ENCODE measurements around the gene FUCA2. TPM values are rescaled to one million over a fixed set of nuclear protein-coding genes. Genes with fewer than 3 reads are reported as not detected.

Gene FUCA2
- total RNA-seq, 1 donor from 2014 or later = 71.0 TPM

DNA sequence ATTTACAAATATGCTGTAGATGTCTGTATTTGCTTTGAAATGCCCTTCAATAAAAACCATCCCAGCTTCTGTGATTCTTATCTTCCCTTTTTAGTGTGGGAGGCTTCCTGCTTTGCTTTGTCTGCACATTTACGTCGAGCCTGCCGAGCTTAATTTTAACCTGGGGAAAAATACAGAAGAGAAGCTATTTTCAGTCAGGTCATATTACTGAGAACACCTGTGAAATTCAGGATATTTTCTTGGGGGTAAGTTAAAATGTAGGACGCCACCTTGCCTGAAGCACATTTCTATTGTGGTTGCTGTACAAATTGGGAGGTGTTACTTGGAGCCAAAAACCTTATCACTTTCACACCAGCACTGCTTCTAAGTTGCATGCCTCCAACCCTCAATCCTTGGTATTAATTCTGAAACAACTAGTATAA is 43.6 kb upstream of the FUCA2 start:
- DNase-seq (ENCODE audit: low read depth) = no peak
- no peaks in the 10 kb centered on the region for H3K27me3 ChIP-seq (ENCODE audit: control insufficient read depth, insufficient read depth, low read length)
- H3K36me3 ChIP-seq (ENCODE audit: control insufficient read depth, insufficient read depth, low read length) = no peaks in the 10 kb centered on the region

DNA sequence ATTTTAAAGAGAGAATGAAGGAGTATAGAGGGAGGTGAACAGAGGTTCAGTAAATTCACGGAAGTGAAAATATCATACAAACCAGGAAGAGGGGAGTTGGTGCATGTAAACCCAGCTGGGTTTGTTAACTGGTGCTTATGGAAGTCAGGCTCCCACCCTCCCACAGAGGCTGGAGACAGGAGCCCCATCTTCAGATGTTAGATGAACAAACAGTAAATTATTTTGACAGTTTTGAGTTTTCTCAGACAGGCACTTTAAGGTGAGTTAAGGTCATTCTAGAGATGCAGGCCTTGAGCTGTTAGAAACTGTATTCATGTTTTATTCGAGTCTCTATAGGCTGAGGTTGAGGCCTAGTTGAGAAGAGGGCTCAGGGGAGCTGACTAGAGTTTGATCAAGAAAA is 41.8 kb upstream of the FUCA2 start:
- no peak for DNase-seq (ENCODE audit: low read depth)
- no peaks in the 10 kb centered on the region for H3K36me3 ChIP-seq (ENCODE audit: control insufficient read depth, insufficient read depth, low read length)
- TF ChIP-seq, protein P1, sequence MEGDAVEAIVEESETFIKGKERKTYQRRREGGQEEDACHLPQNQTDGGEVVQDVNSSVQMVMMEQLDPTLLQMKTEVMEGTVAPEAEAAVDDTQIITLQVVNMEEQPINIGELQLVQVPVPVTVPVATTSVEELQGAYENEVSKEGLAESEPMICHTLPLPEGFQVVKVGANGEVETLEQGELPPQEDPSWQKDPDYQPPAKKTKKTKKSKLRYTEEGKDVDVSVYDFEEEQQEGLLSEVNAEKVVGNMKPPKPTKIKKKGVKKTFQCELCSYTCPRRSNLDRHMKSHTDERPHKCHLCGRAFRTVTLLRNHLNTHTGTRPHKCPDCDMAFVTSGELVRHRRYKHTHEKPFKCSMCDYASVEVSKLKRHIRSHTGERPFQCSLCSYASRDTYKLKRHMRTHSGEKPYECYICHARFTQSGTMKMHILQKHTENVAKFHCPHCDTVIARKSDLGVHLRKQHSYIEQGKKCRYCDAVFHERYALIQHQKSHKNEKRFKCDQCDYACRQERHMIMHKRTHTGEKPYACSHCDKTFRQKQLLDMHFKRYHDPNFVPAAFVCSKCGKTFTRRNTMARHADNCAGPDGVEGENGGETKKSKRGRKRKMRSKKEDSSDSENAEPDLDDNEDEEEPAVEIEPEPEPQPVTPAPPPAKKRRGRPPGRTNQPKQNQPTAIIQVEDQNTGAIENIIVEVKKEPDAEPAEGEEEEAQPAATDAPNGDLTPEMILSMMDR (IDR thresholded peaks at IDR 0.05; ENCODE audit: insufficient read depth, low read length, poor library complexity, severe bottlenecking) = no peak
- no peak overlapping the region for H3K4me3 ChIP-seq (ENCODE audit: low read depth, low read length)
- no peaks in the 10 kb centered on the region for H3K27me3 ChIP-seq (ENCODE audit: control insufficient read depth, insufficient read depth, low read length)

More for the DNA sequence above, 43.6 kb upstream of the FUCA2 start:
- TF ChIP-seq, protein P1 (IDR thresholded peaks at IDR 0.05; ENCODE audit: insufficient read depth, low read length, poor library complexity, severe bottlenecking) = no peak
- no peak overlapping the region for H3K4me3 ChIP-seq (ENCODE audit: low read depth, low read length)

DNA sequence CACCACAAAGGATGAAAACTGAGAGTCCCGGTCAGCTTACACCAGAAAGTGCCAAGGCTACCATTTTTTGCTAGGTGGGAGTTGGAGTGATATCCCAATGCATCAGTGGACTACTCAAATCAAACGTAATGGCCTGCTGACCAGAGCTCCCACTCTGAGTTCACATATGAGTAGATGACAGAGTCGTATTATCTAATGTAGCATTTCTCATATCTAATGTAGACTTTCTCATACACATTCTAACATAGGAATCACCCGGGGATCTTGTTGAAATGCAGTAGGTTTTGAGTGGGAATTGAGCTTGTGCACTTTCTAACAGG is 38.4 kb upstream of the FUCA2 start:
- H3K36me3 ChIP-seq (ENCODE audit: control insufficient read depth, insufficient read depth, low read length) = no peaks in the 10 kb centered on the region
- TF ChIP-seq, protein P1 (IDR thresholded peaks at IDR 0.05; ENCODE audit: insufficient read depth, low read length, poor library complexity, severe bottlenecking) = no peak
- H3K4me3 ChIP-seq (ENCODE audit: low read depth, low read length) = no peak overlapping the region
- DNase-seq (ENCODE audit: low read depth) = no peak
- no peaks in the 10 kb centered on the region for H3K27me3 ChIP-seq (ENCODE audit: control insufficient read depth, insufficient read depth, low read length)

DNA sequence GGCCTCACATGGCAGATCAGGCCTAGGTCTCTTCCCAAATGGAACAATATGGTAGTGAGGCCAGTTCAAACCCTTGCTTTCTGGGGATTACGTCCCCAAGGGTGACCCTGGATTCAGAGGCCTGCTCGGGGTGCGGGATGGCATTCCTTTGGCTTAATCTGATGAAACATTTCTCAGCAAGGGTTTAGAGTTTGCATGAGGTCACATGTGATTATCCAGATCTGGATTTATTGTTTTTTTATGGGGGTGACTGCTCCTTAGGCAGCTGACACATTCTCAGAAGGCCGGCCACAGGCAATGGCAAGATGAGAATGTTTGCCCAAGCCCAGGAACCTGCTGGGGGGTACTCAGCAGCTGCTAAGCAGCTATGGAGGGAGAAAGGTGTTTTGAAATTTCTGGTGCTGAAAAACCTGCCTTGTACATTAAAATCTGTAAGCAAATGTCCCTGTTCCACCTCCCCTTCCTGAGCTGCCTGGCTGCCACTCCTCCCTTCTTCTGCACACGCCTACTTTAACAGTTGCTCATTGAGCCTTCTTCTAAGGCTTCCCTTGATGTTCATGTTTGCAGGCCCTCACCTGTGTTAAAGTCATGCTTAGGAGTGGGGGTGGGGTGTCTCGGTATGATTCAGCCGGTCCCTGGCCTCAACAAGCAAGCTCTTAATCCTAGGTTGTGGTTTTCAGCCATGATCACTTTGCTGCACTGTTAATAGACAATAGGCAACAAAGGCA is 37.9 kb upstream of the FUCA2 start:
- Histone ChIP-seq H3K27me3 (ENCODE audit: control insufficient read depth, insufficient read depth, low read length) (no peaks in the 10 kb centered on the region), H3K4me3 (ENCODE audit: low read depth, low read length) (no peak overlapping the region), H3K36me3 (ENCODE audit: control insufficient read depth, insufficient read depth, low read length) (no peaks in the 10 kb centered on the region)
- TF ChIP-seq, protein P1 (IDR thresholded peaks at IDR 0.05; ENCODE audit: insufficient read depth, low read length, poor library complexity, severe bottlenecking) = no peak
- no peak for DNase-seq (ENCODE audit: low read depth)

DNA sequence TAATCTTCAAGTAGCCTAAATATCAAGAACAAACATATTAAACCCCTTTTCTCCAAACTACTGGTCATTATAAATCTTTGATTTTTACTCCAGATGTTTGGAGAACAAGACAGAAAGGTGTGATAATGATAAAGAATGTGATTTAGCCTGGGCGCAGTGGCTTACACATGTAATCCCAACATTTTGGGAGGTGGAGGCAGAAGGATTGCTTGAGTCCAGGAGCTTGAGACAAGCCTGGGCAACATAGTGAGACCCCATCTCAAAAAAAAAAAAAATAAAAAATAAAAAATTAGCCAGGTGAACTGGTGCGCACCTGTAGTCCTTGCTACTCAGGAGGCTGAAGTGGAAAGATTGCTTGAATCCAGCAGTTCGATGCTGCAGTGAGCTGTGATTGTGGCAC is 35.1 kb upstream of the FUCA2 start:
- Histone ChIP-seq H3K27me3 (ENCODE audit: control insufficient read depth, insufficient read depth, low read length) (no peaks in the 10 kb centered on the region), H3K4me3 (ENCODE audit: low read depth, low read length) (no peak overlapping the region), H3K36me3 (ENCODE audit: control insufficient read depth, insufficient read depth, low read length) (no peaks in the 10 kb centered on the region)
- no peak for DNase-seq (ENCODE audit: low read depth)
- TF ChIP-seq, protein P1 (IDR thresholded peaks at IDR 0.05; ENCODE audit: insufficient read depth, low read length, poor library complexity, severe bottlenecking) = no peak

DNA sequence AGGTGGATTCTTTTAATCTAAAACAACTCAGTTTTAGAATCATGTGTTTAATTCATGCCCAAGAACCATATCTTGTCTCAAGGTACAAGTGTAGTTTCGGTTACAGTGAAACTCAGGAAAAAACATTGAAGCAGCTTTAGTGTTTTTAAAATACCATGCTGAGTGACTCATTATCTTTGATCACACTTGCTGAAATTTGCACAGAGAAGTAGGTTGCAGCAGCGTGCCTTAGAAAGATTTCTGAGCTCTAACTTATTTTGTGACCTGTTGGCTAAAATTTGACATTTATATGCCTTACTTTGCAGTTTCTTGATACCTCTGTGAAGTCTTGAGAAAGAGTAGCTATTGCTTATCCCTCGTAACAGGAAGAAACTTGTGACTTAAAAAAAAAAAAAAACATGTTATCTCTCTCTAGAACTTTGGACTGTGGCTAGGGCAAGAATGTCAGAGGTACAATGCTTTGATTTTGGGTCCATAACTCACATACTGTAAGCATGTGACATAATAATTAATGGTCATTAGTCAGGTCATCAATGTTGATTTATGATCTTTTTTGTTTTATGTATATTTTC is 34.5 kb upstream of the FUCA2 start:
- no peak overlapping the region for H3K4me3 ChIP-seq (ENCODE audit: low read depth, low read length)
- TF ChIP-seq, protein P1 (IDR thresholded peaks at IDR 0.05; ENCODE audit: insufficient read depth, low read length, poor library complexity, severe bottlenecking) = no peak
- no peaks in the 10 kb centered on the region for H3K36me3 ChIP-seq (ENCODE audit: control insufficient read depth, insufficient read depth, low read length)
- DNase-seq (ENCODE audit: low read depth) = no peak
- H3K27me3 ChIP-seq (ENCODE audit: control insufficient read depth, insufficient read depth, low read length) = no peaks in the 10 kb centered on the region

Measured in kidney epithelial cell (primary cell).